Ammon's horn (tissue), 1 donor: ENCODE results near the gene ADGRD1.
"Not testable (repeated sequence)": the region's sequence is repeated elsewhere in the genome, so short reads cannot be mapped to it uniquely, and the experiment has no call there.

Experiments used
- DNase-seq: peaks from one replicate; pipeline ENCODE4 v3.0.0-alpha.2; 2016; ENCODE audit warnings: low spot score

The ADGRD1 gene

DNA sequence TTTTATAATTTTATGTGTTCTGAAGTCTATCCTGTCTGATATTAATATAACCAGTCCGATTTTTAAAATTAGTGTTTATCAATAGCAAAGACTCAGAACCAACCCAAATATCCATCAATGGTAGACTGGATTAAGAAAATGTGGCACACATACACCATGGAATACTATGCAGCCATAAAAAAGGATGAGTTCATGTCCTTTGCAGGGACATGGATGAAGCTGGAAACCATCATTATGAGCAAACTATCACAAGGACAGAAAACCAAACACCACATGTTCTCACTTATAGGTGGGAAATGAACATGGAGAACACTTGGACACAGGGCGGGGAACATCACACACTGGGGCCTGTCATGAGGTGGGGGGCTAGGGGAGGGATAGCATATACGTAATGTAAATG lies 16.2 kb upstream of the ADGRD1 start:
- not testable (repeated sequence) for DNase-seq

DNA sequence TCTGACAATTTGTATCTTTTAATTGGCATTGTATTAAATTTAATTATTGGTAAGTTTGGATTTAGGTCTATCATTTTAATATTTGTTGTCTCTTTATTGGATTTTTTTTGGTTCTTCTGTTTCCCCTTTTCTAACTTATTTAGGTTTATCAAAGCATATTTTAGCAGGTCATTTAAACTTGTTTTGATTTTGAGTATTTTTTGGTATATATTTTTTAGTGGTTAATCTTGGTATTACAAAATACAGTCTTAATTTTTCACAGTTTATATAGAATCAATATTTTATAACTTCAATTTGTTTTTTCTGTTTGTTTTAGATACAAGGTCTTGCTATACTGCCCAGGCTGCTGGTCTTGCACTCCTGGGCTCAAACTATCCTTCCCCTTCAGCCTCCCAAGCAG lies 15.5 kb upstream of the ADGRD1 start:
- no peak for DNase-seq

DNA sequence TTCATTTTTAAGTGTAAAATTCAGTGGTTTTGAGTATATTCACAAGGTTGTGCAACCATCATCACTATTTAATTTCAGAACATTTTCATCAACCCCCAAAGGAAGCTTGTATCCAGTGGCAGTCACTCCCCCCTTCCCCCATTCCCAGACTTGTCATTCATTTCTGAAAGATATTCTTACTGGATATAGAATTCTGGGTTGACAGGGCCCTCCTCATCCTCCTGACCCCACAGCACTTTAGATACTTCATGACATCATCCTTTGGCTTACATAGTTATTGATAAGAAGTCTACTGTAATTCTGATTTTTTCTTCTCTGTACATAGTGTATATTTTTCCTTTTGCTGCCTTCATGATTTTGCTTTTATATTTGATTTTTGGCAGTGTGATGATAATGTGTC lies 8.8 kb upstream of the ADGRD1 start:
- DNase-seq, result no peak

DNA sequence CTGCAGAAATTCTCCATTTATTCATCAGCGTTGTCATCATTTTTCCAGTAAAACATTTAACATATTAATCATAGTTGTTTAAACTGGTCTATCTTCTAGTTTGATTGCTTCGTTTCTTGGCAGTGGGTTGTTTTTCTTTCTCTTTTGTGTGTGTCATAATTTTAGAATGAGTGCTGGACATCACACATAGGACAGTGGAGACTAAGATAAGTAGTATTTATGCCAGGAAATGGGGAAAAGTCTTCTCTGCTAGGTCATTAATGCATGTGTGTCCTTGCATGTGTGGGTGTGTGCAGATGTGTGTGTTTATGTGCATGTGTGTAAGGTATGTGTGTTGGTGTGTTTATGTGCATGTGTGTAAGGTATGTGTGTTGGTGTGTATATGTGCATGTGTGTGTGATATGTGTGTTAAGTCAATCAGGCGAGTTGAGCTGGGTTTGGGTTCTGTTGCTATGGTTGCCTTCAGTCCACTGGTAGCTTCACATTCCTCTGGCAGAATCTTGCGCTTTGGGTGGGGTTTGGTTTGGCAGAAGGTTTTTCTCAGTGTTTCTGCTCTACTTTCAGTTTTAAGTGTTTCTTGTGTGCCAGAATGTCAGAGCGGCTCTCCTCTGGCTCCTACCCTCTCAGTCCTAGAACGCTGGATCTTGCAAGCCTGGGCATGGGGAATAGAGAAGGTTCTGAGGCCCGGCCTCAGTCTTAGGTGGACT lies 7.8 kb upstream of the ADGRD1 start:
- DNase-seq, result no peak

DNA sequence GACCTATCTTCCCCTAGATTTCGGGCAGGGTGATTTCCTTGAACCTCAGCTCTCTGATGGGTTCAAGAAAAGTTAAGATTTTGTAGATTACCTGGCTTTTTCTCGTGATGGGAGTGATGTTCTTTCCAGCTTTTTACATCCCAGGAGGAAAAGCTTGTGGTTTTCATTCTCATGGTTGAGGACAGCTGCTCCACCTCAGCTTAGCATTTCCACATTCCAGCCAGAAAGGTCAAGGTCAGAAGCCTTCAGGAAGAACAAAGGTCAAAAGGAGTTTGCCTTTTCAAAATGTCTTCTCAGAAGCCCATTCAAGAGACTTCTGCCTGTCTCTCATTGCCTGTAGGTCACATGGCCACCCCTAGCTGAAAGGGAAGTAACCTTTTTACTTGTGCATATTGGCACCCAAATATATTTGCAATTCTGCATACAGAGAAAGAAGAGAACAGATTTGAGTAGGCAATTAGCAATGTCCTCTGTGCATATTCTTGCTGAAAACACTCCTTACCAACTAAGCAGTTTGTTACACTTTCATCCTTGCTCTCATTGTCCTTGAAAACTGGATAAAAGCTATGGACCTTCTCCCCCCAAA lies 6.6 kb upstream of the ADGRD1 start:
- DNase-seq, result no peak

DNA sequence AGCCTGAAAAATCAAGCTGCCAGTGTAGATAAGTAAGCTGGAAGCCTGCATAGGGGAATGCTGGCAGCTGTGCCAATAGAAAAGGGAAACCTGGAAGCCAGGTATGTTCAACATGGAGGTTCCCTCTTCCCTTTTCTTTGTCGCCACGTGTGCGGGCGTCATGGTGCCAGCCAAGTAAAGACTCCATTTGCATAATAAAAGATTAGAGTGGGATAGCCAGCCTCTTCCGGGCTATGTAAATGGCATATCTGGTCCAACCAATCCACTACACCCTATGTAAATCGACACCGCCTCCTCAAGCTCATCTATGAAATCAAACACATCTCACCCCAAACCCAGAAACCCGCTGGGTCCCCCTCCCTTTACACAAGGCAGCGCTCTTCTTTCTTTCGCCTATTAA lies 5.6 kb upstream of the ADGRD1 start:
- no peak for DNase-seq

DNA sequence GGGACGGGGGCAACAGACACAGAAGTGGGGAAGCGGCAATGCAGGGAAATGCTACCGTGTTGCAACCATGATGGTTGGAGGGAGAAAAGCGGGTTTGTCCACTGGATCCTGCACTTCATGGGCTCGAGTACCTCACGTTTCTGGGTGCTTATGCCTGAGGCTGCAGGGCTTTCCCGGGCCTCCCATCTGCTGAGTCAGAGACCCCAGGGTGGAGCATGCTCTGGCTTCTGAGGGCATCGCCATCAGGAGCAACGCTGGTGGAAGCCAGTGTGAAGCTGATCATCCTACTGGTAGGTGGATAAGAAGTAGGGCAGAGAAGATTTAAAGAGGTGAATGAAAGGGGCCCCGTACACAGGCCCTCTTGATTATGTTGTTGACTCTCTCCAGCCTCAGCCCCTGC lies 5.0 kb upstream of the ADGRD1 start:
- no peak for DNase-seq

DNA sequence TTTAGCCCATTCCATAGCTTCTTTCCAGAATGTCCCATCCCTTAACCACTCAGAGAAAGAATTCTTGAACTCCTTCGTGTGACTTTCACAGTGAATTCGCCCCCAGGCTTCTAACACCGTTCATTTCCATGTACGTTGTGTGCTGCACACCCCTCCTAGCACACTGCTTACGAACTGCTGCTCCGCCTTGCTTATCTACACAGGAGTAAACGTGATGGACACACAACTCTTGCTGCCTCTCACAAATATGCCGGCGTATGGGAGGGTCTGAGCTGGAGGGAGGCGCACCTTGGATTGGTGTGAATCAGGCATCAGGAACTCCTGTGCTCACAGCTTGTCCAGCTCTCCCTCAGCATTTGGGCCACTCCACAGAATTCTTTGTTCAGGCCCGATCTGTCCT lies 3.9 kb upstream of the ADGRD1 start:
- no peak for DNase-seq

DNA sequence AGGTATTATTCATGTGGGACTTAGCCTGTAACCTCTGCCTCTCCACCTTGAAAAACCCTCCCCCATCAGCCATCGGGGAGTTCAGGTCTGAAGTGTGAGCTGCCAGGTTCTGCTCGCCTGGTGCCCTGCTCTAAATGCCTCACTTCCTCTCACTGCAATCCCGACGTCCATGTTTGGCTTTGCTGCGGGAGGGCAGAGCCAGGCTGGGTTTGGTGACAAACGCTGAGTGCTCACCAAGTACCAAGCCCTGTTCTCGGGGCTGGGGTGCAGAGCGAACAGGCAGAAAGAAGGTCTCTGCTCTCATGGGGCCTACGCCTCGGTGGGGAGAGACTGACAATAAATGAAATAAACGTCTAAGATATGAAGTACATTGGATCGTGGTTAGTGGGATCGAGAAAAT lies 2.1 kb upstream of the ADGRD1 start:
- no peak for DNase-seq

DNA sequence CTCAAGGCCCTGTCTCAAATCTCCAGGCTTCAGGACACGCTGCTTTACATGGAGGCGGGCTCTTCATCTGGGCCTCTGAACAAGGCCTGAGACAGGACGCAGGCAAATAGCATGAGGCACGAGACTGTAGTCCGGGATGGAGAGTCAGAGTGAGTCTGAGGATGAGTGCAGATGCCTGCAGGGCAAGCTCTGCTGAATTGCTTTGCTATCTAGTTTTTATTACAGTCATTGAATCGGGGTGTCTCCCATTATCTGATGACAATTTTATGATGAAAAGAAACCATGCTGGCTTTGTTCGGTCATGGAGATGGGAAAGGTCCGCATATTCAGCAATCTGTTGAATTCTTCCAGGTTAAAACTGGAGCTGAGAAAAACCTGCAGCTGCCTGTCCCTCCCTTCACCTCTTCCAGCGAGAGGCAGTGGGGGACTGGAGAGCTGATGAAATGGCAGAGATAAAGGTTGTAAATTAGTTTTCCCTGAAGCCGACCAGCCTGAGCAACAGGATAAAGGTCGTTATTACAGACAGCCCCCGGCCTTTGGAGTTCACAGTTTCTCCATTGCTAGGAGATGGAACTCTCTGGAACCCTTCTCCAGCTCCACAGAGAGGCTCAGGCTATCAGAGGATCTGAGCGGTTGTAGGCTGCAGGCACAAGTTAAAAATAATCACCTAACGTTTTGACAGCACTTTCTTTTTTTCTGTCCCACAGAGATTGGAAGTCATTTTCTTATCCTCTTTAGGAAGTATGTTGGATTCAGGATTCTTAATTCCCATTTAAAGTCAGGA lies 1.3 kb upstream of the ADGRD1 start:
- no peak for DNase-seq

DNA sequence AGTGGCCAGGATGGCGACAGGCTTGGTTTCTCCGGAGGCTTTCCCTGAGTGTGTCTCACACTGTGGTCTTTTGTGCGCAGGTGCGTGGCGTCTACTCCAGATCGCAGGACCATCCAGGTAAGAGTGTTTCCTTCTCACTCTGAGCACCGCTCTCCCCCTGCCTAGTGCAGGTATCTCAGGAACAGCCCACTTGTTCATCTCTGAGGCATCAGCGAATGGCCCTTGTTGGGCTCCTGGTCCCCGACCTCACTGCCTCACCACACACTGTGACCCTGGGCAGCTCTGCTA lies 781 bp downstream of the ADGRD1 start:
- no peak for DNase-seq

DNA sequence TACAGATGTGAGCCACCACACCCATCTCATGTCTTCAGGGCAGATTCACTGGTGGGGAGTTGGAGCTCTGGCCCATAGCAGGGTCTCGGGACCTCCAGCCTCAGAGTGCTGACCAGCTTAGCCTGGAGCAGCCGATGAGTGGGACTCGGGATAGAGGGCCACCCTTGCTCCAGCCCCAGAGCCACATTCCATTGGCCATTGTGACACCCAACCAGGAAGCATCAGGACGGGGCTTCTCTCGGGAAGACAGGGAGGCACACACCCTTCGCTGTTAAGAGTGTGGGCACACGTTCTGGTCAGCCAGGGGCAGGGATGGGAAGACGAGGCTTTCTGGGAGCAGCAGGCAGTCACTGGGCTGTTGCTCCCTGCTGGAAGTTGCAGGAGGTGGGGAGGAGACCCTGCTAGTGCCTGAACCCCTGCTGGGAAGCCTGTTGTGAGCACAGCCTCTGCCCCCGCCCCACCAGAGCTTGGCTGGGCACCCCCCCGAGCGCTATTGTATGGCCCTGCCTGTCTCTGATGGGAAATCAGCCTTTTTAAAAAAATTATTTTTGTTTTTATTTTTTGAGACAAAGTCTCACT lies 1.6 kb downstream of the ADGRD1 start:
- no peak for DNase-seq

DNA sequence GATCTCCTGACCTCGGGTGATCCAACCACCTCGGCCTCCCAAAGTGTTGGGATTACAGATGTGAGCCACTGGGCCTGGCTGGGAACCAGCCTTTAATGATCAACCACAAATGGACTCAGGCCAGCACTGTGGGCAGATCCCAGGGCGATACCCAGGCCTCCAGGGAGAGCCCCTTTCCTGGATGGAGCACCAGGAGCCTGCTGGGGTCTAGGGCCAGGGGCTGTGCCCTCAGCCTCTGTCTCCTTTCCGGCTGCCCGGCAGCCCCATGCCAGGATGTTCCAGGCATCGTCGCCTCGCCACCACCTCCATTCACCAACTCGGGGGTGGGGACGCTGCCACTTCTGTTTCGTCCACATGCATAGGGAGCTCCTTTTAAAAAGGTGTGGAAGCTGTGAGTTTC lies 2.3 kb downstream of the ADGRD1 start:
- DNase-seq, result no peak

DNA sequence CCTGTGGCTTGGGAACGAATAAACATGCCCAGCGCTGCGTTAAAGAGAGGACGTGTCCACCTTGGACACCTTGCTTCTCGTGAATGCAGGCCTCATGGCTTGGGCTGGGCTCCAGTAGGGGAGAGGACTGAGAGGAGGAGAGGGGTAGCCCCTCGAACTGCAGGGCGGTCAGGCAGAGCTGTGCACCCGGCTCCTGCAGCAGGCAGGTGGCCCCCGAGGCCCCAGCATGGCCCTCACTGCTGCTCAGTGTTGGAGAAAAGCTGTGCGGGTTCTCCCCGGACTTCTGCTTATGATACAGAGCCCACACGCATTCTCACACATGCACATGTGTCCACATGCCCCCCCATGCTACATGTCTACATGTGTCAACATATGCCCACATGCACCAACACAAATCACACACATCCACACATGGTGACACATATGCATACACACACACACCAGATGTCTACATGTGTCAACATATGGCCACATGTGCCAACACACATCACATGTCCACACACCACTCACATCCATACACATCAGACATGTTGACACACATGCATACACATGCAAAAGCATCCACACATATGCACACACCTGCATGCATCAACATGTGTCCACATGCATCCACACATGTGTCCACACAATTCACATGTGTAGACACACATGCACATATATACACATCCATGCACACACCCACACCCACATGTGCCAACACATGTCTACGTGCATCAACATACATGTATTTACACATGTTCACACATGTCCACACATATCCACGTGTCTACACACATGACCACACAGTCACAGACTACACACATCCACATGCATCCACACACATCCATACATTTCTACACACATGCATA lies 3.0 kb downstream of the ADGRD1 start:
- no peak for DNase-seq

DNA sequence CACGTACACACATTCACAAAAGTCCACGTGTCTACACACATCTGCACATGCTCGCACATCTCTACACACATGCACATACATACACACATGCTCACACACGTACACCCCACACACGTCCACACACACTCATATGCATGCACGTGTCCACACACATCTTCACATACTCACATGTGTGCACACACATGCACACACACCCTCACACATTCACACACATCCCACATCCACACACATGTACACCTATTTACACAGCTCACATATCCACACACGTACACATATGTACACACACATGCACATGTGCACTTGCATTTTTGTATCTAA lies 3.6 kb downstream of the ADGRD1 start:
- no peak for DNase-seq

DNA sequence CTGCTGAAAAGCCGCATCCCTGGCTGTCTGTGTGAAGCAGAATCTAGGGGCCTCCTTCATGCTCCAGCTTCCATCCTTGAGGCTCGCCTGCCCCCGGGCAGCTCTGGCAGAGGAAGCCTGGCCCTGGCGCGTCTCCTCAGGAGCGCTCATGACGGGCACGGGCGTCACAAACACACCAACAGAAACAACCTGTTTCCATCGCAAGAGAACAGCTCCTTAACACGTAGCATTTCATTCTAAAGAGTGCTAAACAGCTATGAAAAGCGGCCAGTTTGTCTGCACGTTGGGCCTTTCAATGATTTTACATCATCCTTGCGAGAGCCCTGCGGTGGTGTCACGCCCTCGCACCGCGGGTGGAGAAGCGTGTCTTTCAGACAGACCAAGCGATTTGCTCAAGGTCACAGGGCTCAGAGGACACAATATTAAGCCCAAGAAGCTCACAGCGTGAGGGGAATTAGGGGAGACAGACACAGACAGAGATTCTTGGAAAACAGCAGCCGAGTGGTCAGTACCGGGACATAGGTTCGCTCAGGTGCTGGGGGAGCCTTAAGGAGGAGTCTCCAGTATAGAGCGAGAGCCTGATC lies 4.9 kb downstream of the ADGRD1 start:
- DNase-seq, result no peak

DNA sequence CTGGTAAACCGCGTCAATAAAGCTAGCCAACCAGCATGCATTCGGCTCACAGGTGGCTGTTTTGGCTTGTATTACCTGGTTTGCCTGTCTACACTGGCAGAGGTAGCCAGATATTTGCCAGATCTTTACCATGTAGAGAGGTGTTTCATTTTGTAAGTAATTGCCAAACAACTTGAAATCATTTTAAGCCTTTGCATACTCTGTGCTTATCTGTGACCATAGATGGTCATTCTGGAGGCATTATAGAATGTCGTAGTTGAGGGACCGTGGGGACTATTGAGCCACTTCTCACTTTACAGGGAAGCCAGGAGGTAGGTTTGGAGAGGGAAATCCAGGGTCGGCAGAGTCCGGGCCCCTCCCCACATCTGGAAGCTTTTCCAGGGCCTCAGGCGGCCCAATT lies 5.9 kb downstream of the ADGRD1 start:
- no peak for DNase-seq

DNA sequence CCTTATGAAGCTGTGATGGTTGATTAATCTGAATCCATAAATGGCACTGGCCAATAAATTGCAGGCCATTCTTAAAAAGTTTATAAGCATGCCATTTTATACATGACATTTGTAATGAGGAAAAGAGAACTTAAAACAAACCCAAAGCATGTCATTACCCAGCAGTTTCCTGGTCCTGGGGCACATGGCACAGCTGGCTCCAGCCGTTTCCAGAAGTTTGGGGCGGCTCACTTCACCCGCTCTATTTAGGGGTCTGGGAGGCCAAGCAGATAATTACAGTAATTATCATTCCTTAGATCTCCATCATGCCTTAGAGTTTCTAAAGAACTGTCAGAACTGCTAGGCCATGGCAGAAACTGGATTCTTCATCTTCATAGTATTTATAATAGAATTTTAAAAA lies 6.4 kb downstream of the ADGRD1 start:
- no peak for DNase-seq

DNA sequence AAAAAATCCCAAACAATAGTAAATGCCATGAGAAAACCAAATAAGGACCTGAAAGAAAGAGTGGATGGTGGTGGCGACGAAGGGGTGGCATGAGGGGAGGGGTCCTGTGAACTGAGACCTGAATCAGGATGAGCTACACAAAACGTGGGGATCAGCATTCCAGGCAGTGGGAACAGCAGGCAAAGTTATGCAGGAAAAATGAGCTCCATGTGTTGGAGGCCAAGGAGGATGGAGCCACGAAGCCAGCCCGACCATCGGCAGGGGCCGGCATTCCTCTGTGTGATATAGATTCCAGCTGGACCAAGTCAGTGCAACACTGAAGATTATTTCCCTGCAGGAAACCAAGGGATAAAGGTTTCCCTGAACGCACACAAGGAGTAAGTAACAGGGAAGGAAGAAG lies 7.1 kb downstream of the ADGRD1 start:
- DNase-seq, result no peak

DNA sequence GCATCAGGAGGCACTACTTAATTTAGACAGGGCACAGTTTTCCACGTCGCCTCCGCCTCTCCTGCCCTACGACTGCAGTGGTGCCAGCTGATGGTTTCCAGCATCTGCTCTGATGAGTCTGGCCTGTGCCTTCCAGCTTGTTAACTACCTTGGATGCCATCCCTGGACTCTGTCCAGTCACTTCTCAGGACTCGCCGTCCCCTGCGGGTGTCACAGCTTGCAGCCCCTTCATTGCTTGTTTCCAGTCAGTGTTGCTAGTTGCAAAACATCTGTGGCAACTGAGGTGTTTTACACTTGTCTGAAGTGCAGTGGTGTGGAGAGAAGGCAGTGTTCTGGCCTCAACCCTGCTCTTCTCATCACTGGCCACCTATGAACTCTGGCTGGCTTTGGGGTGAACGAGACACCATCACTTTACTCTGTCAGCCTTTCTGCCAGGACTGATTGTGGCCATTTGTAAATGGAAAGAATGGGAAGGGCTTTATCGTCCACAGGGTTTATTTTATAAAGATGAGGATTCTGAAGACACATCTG lies 8.3 kb downstream of the ADGRD1 start:
- no peak for DNase-seq

DNA sequence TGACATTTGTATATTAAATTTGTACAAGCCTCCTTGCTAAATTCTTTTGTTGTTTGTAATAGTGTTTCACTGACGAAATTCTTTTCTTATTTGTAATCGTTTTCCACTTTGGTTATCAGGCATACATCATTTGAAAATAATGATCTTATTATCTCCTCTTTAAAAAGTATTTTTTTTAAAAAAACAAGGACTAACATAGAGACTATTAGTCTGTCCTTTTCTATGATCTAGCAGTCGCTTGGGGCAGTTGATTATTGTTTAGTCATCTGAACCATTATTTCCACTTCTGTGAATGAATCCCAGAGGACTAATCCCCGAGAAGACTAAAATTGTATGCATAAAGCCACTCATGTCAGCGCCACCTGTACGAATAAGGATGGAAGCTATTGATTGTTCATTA lies 11.5 kb downstream of the ADGRD1 start:
- DNase-seq, result no peak

DNA sequence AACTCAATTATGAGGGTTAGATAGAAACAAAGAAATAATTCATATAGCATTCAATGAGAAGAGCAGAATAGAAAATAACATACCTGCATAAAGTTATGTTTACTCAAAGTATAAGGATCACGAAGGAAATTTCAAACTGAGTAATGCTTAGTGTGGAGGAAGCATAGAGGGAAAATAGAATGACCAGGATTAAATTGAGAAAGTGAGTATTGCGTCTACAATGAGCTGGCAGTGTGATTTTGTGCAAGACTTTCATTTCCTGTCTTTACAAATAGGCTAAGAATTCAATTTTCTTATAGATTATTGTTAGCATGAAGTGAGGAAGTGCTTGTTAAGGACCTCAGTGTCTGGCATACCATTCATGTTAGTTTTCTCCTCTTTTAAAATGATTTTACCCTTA lies 12.0 kb downstream of the ADGRD1 start:
- DNase-seq, result no peak
